Transverse colon (tissue), 4 donors: ENCODE results near the gene LDHA. TPM values are rescaled to one million over a fixed set of nuclear protein-coding genes. Genes with fewer than 3 reads are reported as not detected.

Experiments
- DNase-seq: peaks from one replicate; pipeline ENCODE4 v3.0.0-alpha.2; 2019
- H3K27ac ChIP-seq, 4 donors: fragments of 200-600 bp; sonication (generic); 2 replicates each; pipeline ENCODE4 v1.5.1; 2016 to 2018; ENCODE audit warnings: inconsistent platforms in 4 of 4
- H3K27me3 ChIP-seq: fragments of 200-600 bp; sonication (generic); 2 replicates; pipeline ENCODE4 v1.5.1; 2017; ENCODE audit warnings: inconsistent platforms
- H3K36me3 ChIP-seq, 4 donors: fragments of 200-600 bp; sonication (generic); 2 replicates each; pipeline ENCODE4 v1.5.1; 2017 to 2019; ENCODE audit warnings: inconsistent platforms in 4 of 4
- H3K4me1 ChIP-seq, 4 donors: fragments of 200-600 bp; sonication (generic); 2 replicates each; pipeline ENCODE4 v1.5.1; 2017 to 2020; ENCODE audit warnings: inconsistent platforms in 4 of 4
- H3K4me3 ChIP-seq, 4 donors: fragments of 200-600 bp; sonication (generic); 1 replicate in 1 of 4; 2 replicates in 3 of 4; pipeline versions ENCODE4 v1.5.1 to v1.6.1; 2017 to 2019; ENCODE audit warnings: inconsistent platforms in 4 of 4
- H3K9me3 ChIP-seq, 2 donors: fragments of 200-600 bp; sonication (generic); 2 replicates each; pipeline ENCODE4 v1.5.1; 2017 to 2019; ENCODE audit warnings: inconsistent platforms in 2 of 2
- EP300 ChIP-seq: sonication (generic); formaldehyde crosslinking; IDR thresholded peaks from one replicate; pipeline ENCODE4 v1.6.1; 2017; ENCODE audit warnings: antibody characterized with exemption, low read depth
- POLR2A ChIP-seq: fragments of 450-650 bp; IDR thresholded peaks from one replicate; pipeline ENCODE4 v1.6.1; 2016; ENCODE audit warnings: antibody characterized with exemption, mild to moderate bottlenecking, moderate library complexity
- POLR2AphosphoS5 ChIP-seq, 3 donors: sonication (generic); formaldehyde crosslinking; IDR thresholded peaks; one replicate each; pipeline ENCODE4 v1.6.1; 2016; ENCODE audit warnings: antibody characterized with exemption in 3 of 3
- WGBS, 2 donors: methylation state at CpG; one replicate each; pipeline ENCODE4 v1.1.5; 2018; ENCODE audit warnings: low coverage in 1 of 2; 5-methylcytosine and 5-hydroxymethylcytosine counted together
- in situ Hi-C, 4 donors: fragments of 200-750 bp; cut with MboI; loops; one replicate each; pipeline versions ENCODE4 v1.15.0 to v1.15.1; 2017; ENCODE audit warnings: low sequenced_read_pairs in 3 of 4, low pct_ligation_motif_present in 1 of 4, low pct_unique_long_range_greater_than_20kb in 1 of 4
- intact Hi-C: fragments of 100-400 bp; cut with DNase I; formaldehyde crosslinking; loops from one replicate; pipeline ENCODE4 v1.15.1; 2023; ENCODE audit warnings: low total_unique reads
- total RNA-seq, 4 donors: library from RNA; depleted of rRNA; stranded (reverse); fragments of >200 nt; gene quantifications; one replicate each; pipeline ENCODE4 v1.1.0, GENCODE V29; 2016
- TF ChIP-seq, protein P1 (sequence below), 5 experiments: fragments of 200-600 bp in 3 of 5; fragments of 450-650 bp in 2 of 5; sonication (generic) in 3 of 5; IDR thresholded peaks; 1 replicate in 2 of 5; 2 replicates in 3 of 5; pipeline ENCODE4 v1.5.1; 2016 to 2017; ENCODE audit warnings: antibody characterized with exemption in 5 of 5, inconsistent platforms in 3 of 5, mild to moderate bottlenecking in 2 of 5, moderate library complexity in 1 of 5

LDHA gene
- total RNA-seq, 4 donors from 2014 or later: 292 to 386 (median 318) TPM

DNA sequence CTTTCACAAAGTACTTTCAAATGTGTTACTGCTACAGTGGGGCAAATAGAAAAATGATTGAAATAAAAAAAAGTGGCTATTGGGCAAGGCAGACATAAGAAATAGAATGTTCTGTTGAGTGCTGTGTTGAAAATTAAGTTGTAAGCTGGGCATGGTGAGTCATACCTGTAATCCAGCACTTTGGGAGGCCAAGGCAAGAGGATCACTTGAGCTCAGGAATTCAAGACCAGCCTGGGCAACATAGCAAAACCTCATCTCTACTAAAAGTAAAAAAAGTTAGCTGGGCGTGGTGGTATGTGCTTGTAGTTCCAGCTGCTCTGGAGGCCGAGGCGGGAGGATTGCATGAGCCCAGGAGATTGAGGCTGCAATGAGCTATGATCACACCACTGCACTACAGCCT, 26.9 kb upstream of the LDHA start:
- DNase-seq: no peak

DNA sequence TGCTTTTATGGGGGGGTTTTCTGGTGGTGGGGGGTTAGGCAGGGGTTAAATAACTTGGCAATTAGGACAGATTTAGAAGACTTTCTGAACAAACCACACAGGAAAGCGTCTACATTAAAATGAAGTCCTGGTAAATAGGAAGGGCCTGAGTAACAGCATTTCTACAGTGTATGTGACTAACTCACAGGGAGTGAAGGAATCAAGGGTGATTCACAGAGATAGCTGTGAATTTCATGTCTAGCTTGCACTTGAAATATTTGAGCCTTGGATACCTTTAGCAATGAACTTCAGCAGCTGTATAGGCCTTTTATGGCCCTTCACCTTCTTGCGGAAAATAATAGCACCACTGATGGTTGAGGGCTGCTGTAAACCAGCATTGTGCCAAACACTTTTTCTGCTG, 26.1 kb upstream of the LDHA start:
- in situ Hi-C loops: no loop called here
- Histone ChIP-seq H3K36me3 (peaks cover 0 to 36% (median 18%) of the 10 kb centered on the region in 4 donors), H3K4me3 (no peak overlapping the region), H3K27ac (no peak overlapping the region), H3K4me1 (no peaks in the 10 kb centered on the region), H3K27me3 (no peaks in the 10 kb centered on the region), H3K9me3 (no peaks in the 10 kb centered on the region)
- intact Hi-C loops: no loop called here
- no peak for TF ChIP-seq POLR2A
- TF ChIP-seq, protein P1, sequence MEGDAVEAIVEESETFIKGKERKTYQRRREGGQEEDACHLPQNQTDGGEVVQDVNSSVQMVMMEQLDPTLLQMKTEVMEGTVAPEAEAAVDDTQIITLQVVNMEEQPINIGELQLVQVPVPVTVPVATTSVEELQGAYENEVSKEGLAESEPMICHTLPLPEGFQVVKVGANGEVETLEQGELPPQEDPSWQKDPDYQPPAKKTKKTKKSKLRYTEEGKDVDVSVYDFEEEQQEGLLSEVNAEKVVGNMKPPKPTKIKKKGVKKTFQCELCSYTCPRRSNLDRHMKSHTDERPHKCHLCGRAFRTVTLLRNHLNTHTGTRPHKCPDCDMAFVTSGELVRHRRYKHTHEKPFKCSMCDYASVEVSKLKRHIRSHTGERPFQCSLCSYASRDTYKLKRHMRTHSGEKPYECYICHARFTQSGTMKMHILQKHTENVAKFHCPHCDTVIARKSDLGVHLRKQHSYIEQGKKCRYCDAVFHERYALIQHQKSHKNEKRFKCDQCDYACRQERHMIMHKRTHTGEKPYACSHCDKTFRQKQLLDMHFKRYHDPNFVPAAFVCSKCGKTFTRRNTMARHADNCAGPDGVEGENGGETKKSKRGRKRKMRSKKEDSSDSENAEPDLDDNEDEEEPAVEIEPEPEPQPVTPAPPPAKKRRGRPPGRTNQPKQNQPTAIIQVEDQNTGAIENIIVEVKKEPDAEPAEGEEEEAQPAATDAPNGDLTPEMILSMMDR (IDR thresholded peaks at IDR 0.05): no peak
- TF ChIP-seq POLR2AphosphoS5 (IDR thresholded peaks at IDR 0.05): no peak
- TF ChIP-seq EP300: no peak
- WGBS, 2 donors: 55 to 71% methylated on average over 2 of the region's 2 CpGs
- DNase-seq: no peak

More for the DNA sequence above, 26.9 kb upstream of the LDHA start:
- whole genome bisulfite sequencing, 2 donors: 95 to 100% methylated on average over 1 to 3 of the region's 3 CpGs
- Histone ChIP-seq H3K27ac (no peak overlapping the region), H3K27me3 (no peaks in the 10 kb centered on the region), H3K4me1 (no peaks in the 10 kb centered on the region), H3K9me3 (no peaks in the 10 kb centered on the region), H3K4me3 (no peak overlapping the region), H3K36me3 (peaks cover 0 to 44% (median 21%) of the 10 kb centered on the region in 4 donors)
- TF ChIP-seq, protein P1 (IDR thresholded peaks at IDR 0.05): no peak
- no peak for TF ChIP-seq POLR2A
- no peak for TF ChIP-seq EP300
- no peak for TF ChIP-seq POLR2AphosphoS5 (IDR thresholded peaks at IDR 0.05)
- in situ Hi-C loops: no loop called here
- intact Hi-C loops: no loop called here

DNA sequence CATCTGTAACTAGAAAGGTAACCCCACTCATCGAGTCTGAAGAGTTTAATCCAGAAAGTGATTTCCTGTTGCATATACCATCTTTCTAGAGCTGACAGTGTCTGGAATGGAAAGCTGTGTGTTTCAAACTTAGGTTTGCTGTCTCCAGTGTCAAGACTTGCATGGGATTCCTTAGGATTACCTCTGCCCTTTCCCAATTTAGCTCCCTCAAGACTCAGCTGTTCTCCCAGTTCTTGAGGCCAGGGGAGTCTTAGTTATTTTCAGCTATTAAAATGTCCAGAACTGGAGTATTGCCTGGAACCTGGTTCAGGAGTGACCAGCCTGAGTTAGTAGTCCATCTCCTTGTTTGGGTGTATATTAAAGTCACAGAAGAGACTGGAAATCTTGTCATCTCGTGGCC, 25.0 kb upstream of the LDHA start:
- H3K27ac ChIP-seq: no peak overlapping the region
- in situ Hi-C loops (no loop called here), intact Hi-C loops (no loop called here)
- no peaks in the 10 kb centered on the region for H3K4me1 ChIP-seq
- WGBS, 2 donors: 66 to 88% methylated on average over 2 of the region's 2 CpGs
- H3K9me3 ChIP-seq: no peaks in the 10 kb centered on the region
- H3K27me3 ChIP-seq: no peaks in the 10 kb centered on the region
- TF ChIP-seq EP300 (no peak), POLR2AphosphoS5 (IDR thresholded peaks at IDR 0.05) (no peak), POLR2A (no peak)
- TF ChIP-seq, protein P1 (IDR thresholded peaks at IDR 0.05): no peak
- DNase-seq: no peak
- peaks cover 0 to 24% (median 12%) of the 10 kb centered on the region in 4 donors for H3K36me3 ChIP-seq
- H3K4me3 ChIP-seq: no peak overlapping the region

DNA sequence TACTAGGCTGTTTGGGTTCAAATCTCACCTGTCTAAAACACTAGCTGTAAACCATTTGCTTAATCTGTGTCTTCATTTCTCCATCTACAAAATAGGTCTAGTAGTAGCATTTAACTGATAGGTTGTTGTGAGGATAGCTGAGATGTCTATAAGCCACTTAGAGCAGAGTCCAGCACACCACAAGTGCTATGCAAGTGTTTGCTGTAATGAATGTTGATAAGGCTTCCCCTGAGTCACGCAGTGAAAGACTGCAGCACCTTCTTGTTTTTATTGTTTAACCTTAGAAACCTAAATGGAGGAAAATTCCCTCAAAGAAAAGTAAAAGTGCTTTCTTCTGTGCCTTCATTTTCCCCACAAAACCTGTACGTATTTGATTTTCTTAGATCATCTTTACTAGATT, 23.1 kb upstream of the LDHA start:
- no peak for DNase-seq
- WGBS, 2 donors: 90% methylated on average over 2 of the region's 2 CpGs; no CpG with 5 or more reads in 1 of the 2 donors
- intact Hi-C loops (no loop called here), in situ Hi-C loops (no loop called here)
- Histone ChIP-seq H3K4me3 (no peak overlapping the region), H3K4me1 (no peaks in the 10 kb centered on the region), H3K27me3 (no peaks in the 10 kb centered on the region), H3K9me3 (no peaks in the 10 kb centered on the region), H3K27ac (no peak overlapping the region), H3K36me3 (peaks cover 0 to 11% (median 3%) of the 10 kb centered on the region in 4 donors)
- TF ChIP-seq POLR2AphosphoS5 (IDR thresholded peaks at IDR 0.05) (no peak), POLR2A (no peak), EP300 (no peak)
- TF ChIP-seq, protein P1 (IDR thresholded peaks at IDR 0.05): no peak
